Measurements from ENCODE around the gene TRAF3IP3. TPM values are rescaled to one million over a fixed set of nuclear protein-coding genes. Genes with fewer than 3 reads are reported as not detected.

The TRAF3IP3 gene
- total RNA-seq, 2 donors from 2014 or later = 1.3 to 2.7 TPM

Other genes starting within 250 kb of the TRAF3IP3 start
- under 1 TPM in 1 of 2 donors, not detected in 1; 0.31 TPM for gene CAMK1G, start 172.3 kb upstream of the TRAF3IP3 start, total RNA-seq
- 10 to 100 TPM in 1 of 2 donors, 1 to 10 TPM in 1; 8.4 to 14.3 TPM for gene LAMB3, start 103.6 kb upstream of the TRAF3IP3 start, total RNA-seq
- 100 to 1,000 TPM; 220 to 440 TPM for gene G0S2, start 80.6 kb upstream of the TRAF3IP3 start, total RNA-seq
- gene HSD11B1, start 51.2 kb upstream of the TRAF3IP3 start, total RNA-seq = 1 to 10 TPM; 5.6 to 6.8 TPM
- gene C1orf74, start 28.5 kb downstream of the TRAF3IP3 start, total RNA-seq = 1 to 10 TPM; 1.8 to 1.9 TPM
- gene IRF6, start 50.1 kb downstream of the TRAF3IP3 start, total RNA-seq = 10 to 100 TPM; 20.7 to 21.8 TPM
- gene UTP25, start 71.9 kb downstream of the TRAF3IP3 start, total RNA-seq = 1 to 10 TPM; 3.0 to 4.4 TPM
- gene SYT14, start 182.2 kb downstream of the TRAF3IP3 start, total RNA-seq = under 1 TPM in 1 of 2 donors, not detected in 1; 0.08 TPM